Peyer's patch (tissue), 4 donors: ENCODE data around the gene LMAN2L. TPM values are rescaled to one million over a fixed set of nuclear protein-coding genes. Genes with fewer than 3 reads are reported as not detected.

Experiments used
- DNase-seq, 3 donors: peaks; one replicate each; pipeline ENCODE4 v3.0.0-alpha.2; 2017 to 2019
- H3K27ac ChIP-seq, 4 donors: fragments of 200-600 bp; sonication (generic); one replicate each; pipeline ENCODE4 v1.5.1; 2016 to 2019
- H3K27me3 ChIP-seq, 2 donors: fragments of 200-600 bp; sonication (generic); one replicate each; pipeline ENCODE4 v1.5.1; 2019
- H3K36me3 ChIP-seq, 3 donors: fragments of 200-600 bp; sonication (generic); one replicate each; pipeline ENCODE4 v1.5.1; 2016 to 2019
- H3K4me1 ChIP-seq, 4 donors: fragments of 200-600 bp; sonication (generic); one replicate each; pipeline ENCODE4 v1.5.1; 2016 to 2019
- H3K4me3 ChIP-seq, 4 donors: fragments of 200-600 bp; sonication (generic); 1 replicate in 3 of 4; 2 replicates in 1 of 4; pipeline ENCODE4 v1.5.1; 2016 to 2019; ENCODE audit warnings: mild to moderate bottlenecking in 1 of 4
- H3K9me3 ChIP-seq, 4 donors: fragments of 200-600 bp; sonication (generic); one replicate each; pipeline ENCODE4 v1.5.1; 2016 to 2019; ENCODE audit warnings: mild to moderate bottlenecking in 1 of 4
- CTCF ChIP-seq, 6 experiments: fragments of 450-650 bp in 4 of 6; fragments of 200-600 bp in 2 of 6; sonication (generic) in 1 of 6; IDR thresholded peaks; one replicate each; pipeline ENCODE4 v1.5.1; 2017 to 2019; ENCODE audit warnings: antibody characterized with exemption in 6 of 6, mild to moderate bottlenecking in 3 of 6, moderate library complexity in 1 of 6
- POLR2A ChIP-seq, 2 donors: fragments of 450-650 bp; IDR thresholded peaks; one replicate each; pipeline ENCODE4 v1.5.1; 2017; ENCODE audit warnings: antibody characterized with exemption in 2 of 2, mild to moderate bottlenecking in 2 of 2, moderate library complexity in 2 of 2
- total RNA-seq, 4 donors: library from RNA; depleted of rRNA; stranded (reverse); fragments of >200 nt; gene quantifications; one replicate each; pipeline ENCODE4 v1.1.0, GENCODE V29; 2016

The LMAN2L gene
- total RNA-seq, 4 donors from 2014 or later, result 9.4 to 12.5 (median 10.8) TPM

GRCh38 chr2:96698221-96698861 is 41.5 kb downstream of the LMAN2L start:
- no peaks in the 10 kb centered on the region for H3K4me1 ChIP-seq
- no peaks in the 10 kb centered on the region for H3K27me3 ChIP-seq
- TF ChIP-seq POLR2A (IDR thresholded peaks at IDR 0.05) (no peak), CTCF (IDR thresholded peaks at IDR 0.05) (no peak)
- H3K27ac ChIP-seq, result no peak overlapping the region
- no peaks in the 10 kb centered on the region for H3K9me3 ChIP-seq
- DNase-seq, result no peak
- H3K4me3 ChIP-seq, result no peak overlapping the region
- H3K36me3 ChIP-seq, result peaks cover 0 to 7% (median 0%) of the 10 kb centered on the region in 3 donors

DNA sequence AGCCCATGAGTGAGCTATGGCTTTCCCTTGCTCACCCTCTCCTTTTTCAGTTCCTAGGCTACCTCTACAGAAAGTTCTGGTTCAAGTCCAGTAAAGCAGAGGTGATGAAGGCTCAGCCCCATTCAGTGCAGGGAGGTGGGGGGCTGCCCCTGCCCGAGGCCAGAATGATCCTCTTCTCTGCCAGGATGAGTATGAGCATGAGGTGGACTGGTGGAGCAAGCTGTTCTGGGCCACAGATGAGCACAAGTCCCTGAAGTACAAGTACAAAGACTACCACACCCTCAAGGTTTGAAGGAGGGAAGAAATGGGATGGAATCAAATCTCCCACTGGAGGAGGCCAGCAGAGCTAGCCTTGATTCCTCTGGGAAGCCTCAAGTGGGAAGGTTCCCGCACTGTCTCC is 42.4 kb downstream of the LMAN2L start:
- H3K27ac ChIP-seq, result no peak overlapping the region
- H3K27me3 ChIP-seq, result no peaks in the 10 kb centered on the region
- no peaks in the 10 kb centered on the region for H3K9me3 ChIP-seq
- no peaks in the 10 kb centered on the region for H3K36me3 ChIP-seq
- H3K4me1 ChIP-seq, result no peaks in the 10 kb centered on the region
- H3K4me3 ChIP-seq, result no peak overlapping the region
- DNase-seq, result no peak
- TF ChIP-seq POLR2A (IDR thresholded peaks at IDR 0.05) (no peak), CTCF (IDR thresholded peaks at IDR 0.05) (no peak)

GRCh38 chr2:96695602-96696001 is 44.3 kb downstream of the LMAN2L start:
- Histone ChIP-seq H3K27ac (no peak overlapping the region), H3K4me3 (no peak overlapping the region), H3K27me3 (no peaks in the 10 kb centered on the region), H3K36me3 (no peaks in the 10 kb centered on the region), H3K9me3 (no peaks in the 10 kb centered on the region), H3K4me1 (no peaks in the 10 kb centered on the region)
- no peak for DNase-seq
- TF ChIP-seq POLR2A (IDR thresholded peaks at IDR 0.05) (no peak), CTCF (IDR thresholded peaks at IDR 0.05) (no peak)

- Histone ChIP-seq H3K36me3 (no peaks in the 10 kb centered on the region), H3K27me3 (no peaks in the 10 kb centered on the region), H3K9me3 (no peaks in the 10 kb centered on the region), H3K4me3 (no peak overlapping the region), H3K27ac (no peak overlapping the region), H3K4me1 (no peaks in the 10 kb centered on the region)
- DNase-seq, result no peak
- TF ChIP-seq POLR2A (IDR thresholded peaks at IDR 0.05) (no peak), CTCF (IDR thresholded peaks at IDR 0.05) (no peak)
These were observed 44.9 kb downstream of the LMAN2L start for GRCh38 chr2:96694816-96695455.

GRCh38 chr2:96694279-96694678 is 45.6 kb downstream of the LMAN2L start:
- no peak for DNase-seq
- no peaks in the 10 kb centered on the region for H3K27me3 ChIP-seq
- no peaks in the 10 kb centered on the region for H3K4me1 ChIP-seq
- no peak overlapping the region for H3K4me3 ChIP-seq
- no peak overlapping the region for H3K27ac ChIP-seq
- no peaks in the 10 kb centered on the region for H3K9me3 ChIP-seq
- H3K36me3 ChIP-seq, result no peaks in the 10 kb centered on the region
- no peak for TF ChIP-seq CTCF (IDR thresholded peaks at IDR 0.05)
- TF ChIP-seq POLR2A (IDR thresholded peaks at IDR 0.05), result no peak
